ENCODE results near the gene FNBP1L.
"Not testable (repeated sequence)": the region's sequence is repeated elsewhere in the genome, so short reads cannot be mapped to it uniquely, and the experiment has no call there.

FNBP1L gene

GRCh38 chr1:93573940-93574469 lies 126.1 kb downstream of the FNBP1L start:
- no peak for DNase-seq (ENCODE audit: low spot score)

- DNase-seq (ENCODE audit: low spot score): no peak
Measured at GRCh38 chr1:93574511-93574910, 126.6 kb downstream of the FNBP1L start.

- DNase-seq (ENCODE audit: low spot score): no peak
Measured at GRCh38 chr1:93574991-93575390, 127.1 kb downstream of the FNBP1L start.

- DNase-seq (ENCODE audit: low spot score): no peak
Measured at GRCh38 chr1:93575621-93576284, 127.8 kb downstream of the FNBP1L start.

- no peak for DNase-seq (ENCODE audit: low spot score)
Measured at GRCh38 chr1:93576346-93576745, 128.4 kb downstream of the FNBP1L start.

GRCh38 chr1:93576746-93577145 lies 128.8 kb downstream of the FNBP1L start:
- DNase-seq (ENCODE audit: low spot score): no peak

- no peak for DNase-seq (ENCODE audit: low spot score)
Measured at GRCh38 chr1:93577536-93578432, 129.9 kb downstream of the FNBP1L start.

- DNase-seq (ENCODE audit: low spot score): no peak
Measured at GRCh38 chr1:93578433-93578830, 130.5 kb downstream of the FNBP1L start.

GRCh38 chr1:93578911-93579825 lies 131.2 kb downstream of the FNBP1L start:
- DNase-seq (ENCODE audit: low spot score): no peak

- DNase-seq (ENCODE audit: low spot score): peak; percentile 74
Measured at GRCh38 chr1:93579891-93580290, 132.0 kb downstream of the FNBP1L start.

GRCh38 chr1:93581917-93582850 lies 134.3 kb downstream of the FNBP1L start:
- DNase-seq (ENCODE audit: low spot score): no peak

GRCh38 chr1:93584261-93585003 lies 136.5 kb downstream of the FNBP1L start:
- no peak for DNase-seq (ENCODE audit: low spot score)

- no peak for DNase-seq (ENCODE audit: low spot score)
Measured at GRCh38 chr1:93585059-93585966, 137.4 kb downstream of the FNBP1L start.

GRCh38 chr1:93587354-93587753 lies 139.4 kb downstream of the FNBP1L start:
- DNase-seq (ENCODE audit: low spot score): no peak

GRCh38 chr1:93588206-93588605 lies 140.3 kb downstream of the FNBP1L start:
- DNase-seq (ENCODE audit: low spot score): no peak

GRCh38 chr1:93588955-93589354 lies 141.0 kb downstream of the FNBP1L start:
- no peak for DNase-seq (ENCODE audit: low spot score)

GRCh38 chr1:93591291-93591675 lies 143.4 kb downstream of the FNBP1L start:
- not testable (repeated sequence) for DNase-seq (ENCODE audit: low spot score)

GRCh38 chr1:93591676-93592550 lies 144.0 kb downstream of the FNBP1L start:
- DNase-seq (ENCODE audit: low spot score): no peak

Data from GM03348 (cell line).